HepG2 (cell line): Measurements from ENCODE around the gene RGS19. TPM values are rescaled to one million over a fixed set of nuclear protein-coding genes. Genes with fewer than 3 reads are reported as not detected.

ENCODE experiments used
- E2F2 ChIP-seq: sonication (generic); formaldehyde crosslinking; IDR thresholded peaks from 2 replicates; pipeline ENCODE4 v1.4.0; 2020; ENCODE audit warnings: missing genetic modification reagents, borderline replicate concordance
- MXD1 ChIP-seq: sonication (generic); formaldehyde crosslinking; IDR thresholded peaks from 2 replicates; pipeline ENCODE4 v1.4.0; 2020; ENCODE audit warnings: mild to moderate bottlenecking, missing genetic modification reagents
- MYC ChIP-seq: sonication (generic); formaldehyde crosslinking; IDR thresholded peaks from 2 replicates; pipeline ENCODE4 v1.9.0; 2021; ENCODE audit warnings: missing genetic modification reagents, borderline replicate concordance
- NCOA1 ChIP-seq: sonication (generic); formaldehyde crosslinking; IDR thresholded peaks from 2 replicates; pipeline ENCODE4 v1.9.0; 2021; ENCODE audit warnings: missing genetic modification reagents
- PATZ1 ChIP-seq: sonication (generic); formaldehyde crosslinking; IDR thresholded peaks from 2 replicates; pipeline ENCODE4 v1.4.0; 2020; ENCODE audit warnings: missing genetic modification reagents
- PBX2 ChIP-seq: IDR thresholded peaks from 2 replicates; pipeline ENCODE4 v1.6.1; 2016; ENCODE audit warnings: control low read depth
- THAP7 ChIP-seq: sonication (generic); formaldehyde crosslinking; IDR thresholded peaks from 2 replicates; pipeline ENCODE4 v1.8.1; 2023; ENCODE audit warnings: mild to moderate bottlenecking, missing genetic modification reagents
- TRAFD1 ChIP-seq: sonication (generic); formaldehyde crosslinking; IDR thresholded peaks from 2 replicates; pipeline ENCODE4 v1.5.1; 2020; ENCODE audit warnings: missing genetic modification reagents, mild to moderate bottlenecking, borderline replicate concordance
- ZFP1 ChIP-seq: IDR thresholded peaks from 2 replicates; pipeline ENCODE4 v1.6.1; 2016
- ZNF646 ChIP-seq: sonication (generic); formaldehyde crosslinking; IDR thresholded peaks from 2 replicates; pipeline ENCODE4 v1.9.0; 2021; ENCODE audit warnings: mild to moderate bottlenecking, missing genetic modification reagents
- ZNF816 ChIP-seq: sonication (generic); formaldehyde crosslinking; IDR thresholded peaks from 2 replicates; pipeline ENCODE4 v1.8.0; 2022; ENCODE audit warnings: missing genetic modification reagents, mild to moderate bottlenecking, borderline replicate concordance
- ZNF879 ChIP-seq: sonication (generic); formaldehyde crosslinking; IDR thresholded peaks from 2 replicates; pipeline ENCODE4 v1.8.1; 2023; ENCODE audit warnings: missing genetic modification reagents
- ZSCAN5A ChIP-seq: sonication (generic); formaldehyde crosslinking; IDR thresholded peaks from 2 replicates; pipeline ENCODE4 v1.8.0; 2022; ENCODE audit warnings: mild to moderate bottlenecking, missing genetic modification reagents, borderline replicate concordance
- polyA plus RNA-seq, 8 experiments: library from polyadenylated mRNA; depleted of rRNA in 3 of 8; stranded (reverse) in 7 of 8; unstranded in 1 of 8; fragments of >200 nt; fragmentation: Illumina TruSeq in 4 of 8; extraction: Trizol in 4 of 8; gene quantifications; 2 replicates each; pipeline versions ENCODE4 v1.2.1 to v1.2.3, GENCODE V29; 2011 to 2016; ENCODE audit warnings: low read depth in 4 of 8, missing spikeins in 1 of 8, mixed read lengths in 1 of 8; ENCODE audit not compliant: insufficient read depth in 1 of 8
- total RNA-seq, 5 experiments: library from RNA; depleted of rRNA; stranded (reverse); fragments of >200 nt; fragmentation: Illumina TruSeq; extraction: Trizol; gene quantifications; 2 replicates each; pipeline ENCODE4 v1.2.3, GENCODE V29; 2016; ENCODE audit warnings: low read depth in 1 of 5

The RGS19 gene
- total and polyA plus RNA-seq, 2 of the 13 experiments (the other 11 are each of a cell fraction or from before 2014, with no cell fraction given) = 10.7 to 11.9 TPM

GRCh38 chr20:64056639-64056888, 22.8 kb downstream of the RGS19 start (continued):
- peak; percentile 90 for TF ChIP-seq PATZ1 (CRISPR knock-in tag)
- TF ChIP-seq ZNF646 (CRISPR knock-in tag) = no peak
- 0 out of 2 replicates have a peak, but pooled peaks have one; percentile 60 for TF ChIP-seq ZNF879 (CRISPR knock-in tag)
- no peak; the same call in 1 of the 2 replicates for TF ChIP-seq NCOA1 (CRISPR knock-in tag)
- peak; percentile 88; the same call in 1 of the 2 replicates for TF ChIP-seq THAP7 (CRISPR knock-in tag)
- no peak; the same call in 1 of the 2 replicates for TF ChIP-seq ZNF816 (CRISPR knock-in tag)
- no peak for TF ChIP-seq ZSCAN5A (CRISPR knock-in tag)
- 0 out of 2 replicates have a peak, but pooled peaks have one; percentile 5 for TF ChIP-seq TRAFD1 (CRISPR knock-in tag)
- TF ChIP-seq MXD1 (CRISPR knock-in tag) = no peak
- TF ChIP-seq PBX2 (CRISPR knock-in tag) = no peak
- no peak for TF ChIP-seq ZFP1
- no peak for TF ChIP-seq E2F2 (CRISPR knock-in tag)
- peak; percentile 56; the same call in 1 of the 2 replicates for TF ChIP-seq MYC
